HG03135 (cell line): Measurements from ENCODE around the gene CHRNG.

Experiments used
- ATAC-seq: cut with Tn5 transposase; IDR thresholded peaks from one replicate; pipeline ENCODE4 v1.9.1; 2021; ENCODE audit warnings: mild to moderate bottlenecking, moderate library complexity; ENCODE audit not compliant: unreplicated experiment

CHRNG gene

GRCh38 chr2:232574674-232575403 lies 35.3 kb downstream of the CHRNG start:
- ATAC-seq, result no peak

- no peak for ATAC-seq
These were observed 35.9 kb downstream of the CHRNG start for GRCh38 chr2:232575404-232575746.

- no peak for ATAC-seq
These were observed 37.5 kb downstream of the CHRNG start for GRCh38 chr2:232576995-232577394.

GRCh38 chr2:232577841-232578240 lies 38.3 kb downstream of the CHRNG start:
- ATAC-seq, result no peak

DNA sequence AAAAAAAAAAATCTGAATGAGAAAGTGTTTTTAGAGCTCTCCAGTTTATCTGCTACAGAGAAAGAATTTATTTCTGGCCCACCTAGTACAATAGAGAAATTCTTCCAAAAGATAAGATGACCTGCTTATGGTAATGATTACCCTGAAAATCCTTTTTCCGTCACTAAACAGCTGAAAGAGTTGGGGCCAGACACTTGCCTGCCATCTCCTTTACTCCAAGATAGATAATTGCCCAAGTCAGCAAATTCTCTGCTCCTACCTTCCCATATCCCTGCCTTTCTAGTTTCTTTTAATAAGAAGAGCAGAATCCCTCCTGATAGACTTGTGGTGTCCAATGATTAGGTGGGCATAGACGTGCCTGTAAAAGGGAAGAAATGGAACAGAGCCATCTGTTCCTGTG lies 39.1 kb downstream of the CHRNG start:
- no peak for ATAC-seq

GRCh38 chr2:232580648-232580981 lies 41.1 kb downstream of the CHRNG start:
- ATAC-seq, result no peak

GRCh38 chr2:232581725-232582124 lies 42.2 kb downstream of the CHRNG start:
- no peak for ATAC-seq

DNA sequence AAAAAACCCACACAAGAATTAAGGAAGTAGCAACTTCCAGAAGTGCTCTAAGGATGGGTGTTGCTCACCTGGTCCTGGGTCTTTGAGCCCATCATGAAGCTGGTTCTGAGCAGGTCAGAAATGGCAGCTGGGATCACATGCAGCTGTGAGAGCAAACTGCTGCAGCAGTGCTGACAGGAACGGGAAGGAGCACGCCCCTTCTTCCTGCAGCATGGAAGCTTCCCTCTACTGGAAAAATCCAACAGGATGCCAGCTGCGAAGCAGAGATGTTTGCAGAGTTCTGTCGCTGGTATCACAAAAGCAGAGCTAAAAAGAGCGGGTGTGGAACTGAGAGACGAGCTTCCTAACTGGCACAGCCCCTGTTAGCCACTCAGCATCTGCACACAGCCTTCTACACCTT lies 44.7 kb downstream of the CHRNG start:
- ATAC-seq, result no peak

- ATAC-seq, result no peak
These were observed 47.5 kb downstream of the CHRNG start for GRCh38 chr2:232586943-232587505.

DNA sequence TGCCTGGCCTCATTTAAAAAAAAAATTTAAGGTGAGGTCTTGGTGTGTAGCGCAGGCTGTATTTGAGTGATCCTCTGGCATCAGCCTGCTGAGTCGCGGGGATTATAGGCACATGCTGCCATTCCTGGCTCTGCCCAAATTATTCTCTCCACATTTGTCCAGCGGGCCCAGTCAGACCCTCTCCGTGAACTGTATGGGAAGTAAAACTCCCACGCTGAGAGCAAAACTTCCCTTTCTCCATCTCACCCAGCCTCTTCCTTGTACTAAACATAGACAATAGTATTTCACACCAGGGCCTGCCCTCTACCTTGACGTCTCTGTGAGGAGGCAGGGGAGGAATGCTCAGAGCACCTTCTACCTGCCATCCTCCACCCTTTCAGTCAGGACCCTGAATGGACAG lies 48.0 kb downstream of the CHRNG start:
- no peak for ATAC-seq

GRCh38 chr2:232588031-232588430 lies 48.5 kb downstream of the CHRNG start:
- ATAC-seq, result no peak

GRCh38 chr2:232588680-232589585 lies 49.4 kb downstream of the CHRNG start:
- no peak for ATAC-seq

DNA sequence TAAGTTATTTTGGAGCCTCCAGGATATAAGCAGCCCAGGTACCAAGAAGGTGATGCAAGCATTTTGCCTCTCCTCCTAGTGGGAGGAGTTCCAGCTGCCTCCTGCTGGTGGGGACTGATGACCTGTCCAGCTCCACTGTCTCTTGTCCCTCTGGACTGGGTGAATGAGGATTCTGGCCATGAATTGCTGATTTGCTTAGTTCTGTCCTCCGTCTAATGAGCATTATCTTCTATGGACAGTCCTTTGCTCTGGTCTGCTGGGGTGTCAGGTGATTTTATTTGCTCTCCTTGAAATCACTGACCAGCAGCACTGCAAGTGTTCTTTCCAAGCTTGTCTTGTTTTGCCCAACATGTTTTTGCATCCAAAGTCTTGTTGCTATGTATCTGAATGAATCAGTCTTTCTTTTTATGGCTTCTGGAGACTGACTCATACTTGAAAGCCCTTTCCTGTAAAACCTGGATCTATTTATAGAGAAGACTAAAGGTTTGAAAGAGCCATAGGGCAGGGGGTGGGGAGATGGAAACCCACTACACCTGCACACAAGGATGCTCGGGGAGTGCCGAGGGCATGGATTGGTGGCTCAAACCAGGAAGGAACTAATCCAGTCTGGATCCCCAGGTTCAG lies 53.4 kb downstream of the CHRNG start:
- ATAC-seq, result no peak

GRCh38 chr2:232593982-232594381 lies 54.5 kb downstream of the CHRNG start:
- ATAC-seq, result no peak
